IPS-NIHi7 (cell line): ENCODE measurements around the gene ADARB1.

ENCODE experiments used
- DNase-seq: peaks from one replicate; pipeline ENCODE4 v3.0.0; 2012; ENCODE audit warnings: mixed read lengths; ENCODE audit errors: extremely low spot score

Gene ADARB1

DNA sequence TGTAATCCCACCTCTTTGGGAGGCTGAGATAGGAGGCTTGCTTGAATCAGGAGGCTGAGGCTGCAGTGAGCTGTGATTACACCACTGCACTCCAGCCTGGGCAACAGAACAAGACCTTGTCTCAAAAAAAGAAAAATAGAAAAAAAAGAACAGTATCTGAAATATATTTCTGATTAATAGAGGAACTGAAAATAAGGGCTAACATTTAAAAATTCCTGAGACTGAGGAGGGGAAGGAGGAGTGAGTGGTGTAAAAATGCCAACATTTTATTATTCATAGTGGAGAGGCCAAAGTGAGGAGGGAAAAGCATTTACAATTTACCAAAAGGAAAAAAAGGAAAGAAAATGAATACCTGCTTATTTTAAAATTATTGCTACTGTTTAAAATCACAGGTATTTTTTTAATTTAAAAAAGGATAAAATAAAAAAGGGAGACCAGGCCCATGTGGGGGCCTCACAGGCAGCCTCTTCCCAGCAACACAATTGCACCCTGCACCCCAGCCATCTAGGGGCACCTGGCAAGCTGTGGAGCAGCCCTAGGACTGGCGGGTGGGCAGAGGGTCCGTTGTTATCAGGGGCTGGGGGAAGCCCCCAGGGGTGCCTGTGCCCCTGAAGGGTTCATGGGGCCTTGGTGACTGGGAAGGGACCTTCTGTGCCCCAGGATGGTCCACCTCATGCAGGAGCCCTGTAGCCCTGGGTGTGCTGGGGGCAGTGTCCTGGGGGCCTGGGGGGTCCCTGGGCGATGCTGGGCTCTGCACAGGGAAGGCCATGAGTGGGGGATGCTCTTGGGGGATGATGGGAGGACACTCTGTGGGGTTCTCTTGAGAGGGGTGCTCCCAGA lies 34.8 kb upstream of the ADARB1 start:
- DNase-seq: no peak

DNA sequence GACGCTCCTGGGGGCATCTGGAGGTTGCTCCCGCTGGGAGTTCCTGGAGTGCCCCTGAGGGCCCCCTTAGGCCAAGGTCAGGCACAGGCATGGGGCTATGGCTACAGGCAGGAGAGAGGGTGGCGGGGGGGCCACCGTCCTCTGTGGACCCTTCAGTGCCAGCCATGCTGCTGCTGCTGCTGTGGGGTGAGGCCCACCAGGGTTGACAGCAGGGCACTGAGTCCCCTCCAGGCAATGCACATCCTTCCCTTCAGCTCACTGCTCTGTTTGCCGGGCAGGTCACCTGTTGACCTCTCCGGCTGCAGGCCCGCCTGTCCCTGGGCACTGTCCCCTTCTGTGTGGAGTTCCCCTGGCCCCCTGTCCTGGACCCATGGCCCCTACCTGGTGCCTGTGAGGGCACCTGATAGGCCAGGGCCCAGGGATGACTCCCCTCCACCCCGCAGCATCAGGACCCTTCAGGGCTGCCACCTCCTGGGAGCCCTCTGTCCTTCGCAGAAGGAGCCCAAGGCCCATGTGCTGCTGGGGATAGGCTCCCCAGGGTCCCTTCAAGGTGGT lies 34.1 kb upstream of the ADARB1 start:
- DNase-seq: no peak

DNA sequence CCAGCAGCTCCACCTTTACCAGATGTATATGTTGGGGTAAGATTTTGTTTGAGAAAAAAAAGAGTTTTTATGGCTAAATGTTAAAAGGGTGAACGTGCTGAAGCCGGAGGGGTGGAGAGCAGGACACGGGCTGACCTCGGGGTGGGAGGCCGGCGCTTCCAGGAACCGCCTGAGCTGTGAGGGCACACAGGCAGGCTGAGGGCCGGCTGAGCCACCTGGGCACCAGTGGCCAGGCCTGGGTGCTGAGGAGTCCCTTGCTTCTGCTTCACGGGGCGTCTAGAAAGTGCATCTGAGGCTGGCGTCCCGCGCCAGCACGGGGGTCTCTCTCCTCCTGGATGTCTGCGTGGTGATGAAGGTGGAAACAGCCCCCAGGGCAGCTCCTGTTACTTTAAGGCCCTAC lies 33.6 kb upstream of the ADARB1 start:
- DNase-seq: no peak

DNA sequence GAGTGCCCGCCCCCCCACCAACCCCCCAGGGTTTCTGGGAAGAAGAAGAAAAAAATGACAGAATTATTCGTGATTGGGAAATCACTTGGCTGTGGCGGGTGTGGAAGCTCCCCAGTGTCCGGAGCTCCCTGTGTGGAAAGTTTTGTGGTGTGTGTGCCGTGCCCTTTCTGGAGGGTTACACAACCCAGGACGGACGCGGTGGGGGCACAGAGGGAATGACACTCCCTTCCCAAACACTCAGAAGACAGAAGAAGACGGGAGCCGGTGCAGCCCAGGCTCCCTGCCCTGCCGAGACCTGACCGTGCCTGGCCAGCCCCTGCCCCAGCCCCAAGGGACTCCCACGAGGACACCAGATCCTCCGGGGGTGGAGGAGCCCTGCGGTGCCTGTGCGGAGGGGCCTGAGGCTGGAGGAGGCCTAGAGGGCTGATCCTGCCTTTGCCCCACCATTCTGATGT lies 33.0 kb upstream of the ADARB1 start:
- DNase-seq: no peak

DNA sequence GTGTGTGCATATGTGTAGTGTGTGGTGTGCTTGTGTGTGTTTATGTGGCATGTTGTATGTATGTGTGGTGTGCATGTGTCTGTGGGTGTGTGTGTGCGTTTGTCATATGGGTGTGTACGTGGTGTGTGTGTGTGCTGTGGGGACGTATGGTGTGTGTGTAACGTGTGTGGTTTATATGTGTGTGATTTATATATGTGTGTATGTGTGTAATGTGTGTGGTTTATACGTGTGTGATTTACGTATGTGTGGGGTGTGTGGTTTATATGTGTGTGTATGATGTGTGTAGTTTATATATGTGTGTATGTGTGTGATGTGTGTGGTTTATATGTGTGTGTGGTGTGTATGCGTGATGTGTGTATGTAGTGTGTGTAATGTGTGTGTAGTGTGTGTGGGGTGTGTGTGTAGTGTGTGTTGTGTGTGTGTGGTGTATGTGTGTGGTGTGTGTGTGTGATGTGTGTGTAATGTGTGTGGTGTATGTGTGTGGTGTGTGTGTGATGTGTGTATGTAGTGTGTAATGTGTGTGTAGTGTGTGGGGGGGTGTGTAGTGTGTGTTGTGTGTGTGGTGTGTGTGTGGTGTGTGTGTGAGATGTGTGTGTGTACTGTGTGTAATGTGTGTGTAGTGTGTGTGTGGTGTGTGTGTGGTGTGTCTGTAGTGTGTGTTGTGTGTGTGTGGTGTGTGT lies 32.3 kb upstream of the ADARB1 start:
- DNase-seq: no peak

DNA sequence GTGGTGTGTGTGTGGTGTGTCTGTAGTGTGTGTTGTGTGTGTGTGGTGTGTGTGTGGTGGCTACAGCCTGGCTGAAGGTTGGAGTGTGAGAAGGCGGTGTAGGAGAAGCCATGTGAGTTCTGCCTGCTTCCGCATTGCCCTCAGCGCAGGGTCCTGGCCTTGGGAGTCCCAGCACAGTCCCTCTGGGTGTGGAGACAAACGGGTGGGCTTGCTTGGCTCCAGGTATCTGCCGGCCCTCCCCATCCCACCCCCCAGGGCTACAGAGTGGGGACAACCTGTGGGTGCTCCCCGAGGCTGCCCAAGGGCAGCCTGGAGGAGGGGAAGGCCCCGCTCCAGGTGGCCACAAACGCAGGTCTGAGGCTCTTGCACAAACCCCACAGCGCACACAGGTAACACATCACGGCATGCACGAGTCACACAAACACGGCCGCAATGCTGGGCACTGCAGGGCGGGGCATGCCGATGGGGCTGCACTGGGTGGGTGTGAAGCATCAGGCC lies 31.7 kb upstream of the ADARB1 start:
- DNase-seq: no peak

DNA sequence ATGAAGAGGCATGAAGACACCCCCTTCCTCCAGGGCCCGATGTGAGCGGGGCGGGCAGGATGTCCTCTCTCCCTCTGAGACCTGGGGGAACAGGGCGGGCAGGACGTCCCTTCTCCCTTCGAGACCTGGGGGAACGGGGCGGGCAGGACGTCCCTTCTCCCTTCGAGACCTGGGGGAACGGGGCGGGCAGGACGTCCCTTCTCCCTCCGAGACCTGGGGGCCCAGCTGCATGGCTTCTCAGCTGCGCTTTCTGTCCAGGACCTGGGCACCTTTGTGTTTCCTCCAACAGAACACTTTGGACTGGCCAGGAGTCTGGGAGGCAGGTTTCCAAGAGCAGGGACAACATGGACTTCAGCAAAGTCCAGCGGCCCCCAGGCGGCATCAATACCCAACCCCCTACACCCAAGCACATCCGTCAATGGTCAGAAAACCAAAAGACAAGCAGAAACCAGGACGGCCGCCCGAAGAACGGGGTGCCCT lies 30.8 kb upstream of the ADARB1 start:
- no peak for DNase-seq

DNA sequence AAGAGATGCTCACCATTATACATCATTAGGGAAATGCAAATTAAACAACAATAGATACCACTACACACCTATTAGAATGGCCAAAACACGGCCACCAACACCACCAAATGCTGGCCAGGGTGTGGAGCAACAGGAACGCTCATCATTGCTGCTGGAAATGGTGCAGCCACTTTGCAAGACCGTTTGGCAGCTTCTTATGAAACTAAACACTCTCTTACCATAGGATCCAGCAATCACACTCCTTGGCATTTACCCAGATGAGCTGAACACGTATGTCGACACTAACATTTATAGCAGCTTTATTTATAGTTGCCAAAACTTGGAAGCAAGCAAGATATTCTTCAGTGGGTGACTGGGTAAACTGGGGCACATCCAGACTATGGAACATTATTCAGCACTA lies 28.9 kb upstream of the ADARB1 start:
- no peak for DNase-seq

DNA sequence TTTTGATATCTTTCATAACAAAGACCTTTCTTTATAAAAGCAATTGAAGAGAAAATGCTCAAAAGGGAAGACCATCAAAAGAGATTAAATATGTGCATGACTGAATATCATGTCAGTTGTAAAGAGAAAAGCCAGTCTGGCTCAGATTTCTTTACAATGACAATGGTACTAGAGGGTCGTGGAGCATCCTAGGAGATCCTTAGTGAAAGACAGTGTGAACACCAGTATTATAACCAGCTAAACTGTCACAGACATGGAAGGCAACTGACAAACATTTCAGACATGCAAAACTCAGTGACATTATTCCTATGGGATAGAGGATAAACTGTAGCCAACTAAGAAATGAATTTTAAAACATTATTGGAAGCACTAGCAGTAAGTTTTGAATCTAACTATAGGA lies 27.1 kb upstream of the ADARB1 start:
- no peak for DNase-seq

DNA sequence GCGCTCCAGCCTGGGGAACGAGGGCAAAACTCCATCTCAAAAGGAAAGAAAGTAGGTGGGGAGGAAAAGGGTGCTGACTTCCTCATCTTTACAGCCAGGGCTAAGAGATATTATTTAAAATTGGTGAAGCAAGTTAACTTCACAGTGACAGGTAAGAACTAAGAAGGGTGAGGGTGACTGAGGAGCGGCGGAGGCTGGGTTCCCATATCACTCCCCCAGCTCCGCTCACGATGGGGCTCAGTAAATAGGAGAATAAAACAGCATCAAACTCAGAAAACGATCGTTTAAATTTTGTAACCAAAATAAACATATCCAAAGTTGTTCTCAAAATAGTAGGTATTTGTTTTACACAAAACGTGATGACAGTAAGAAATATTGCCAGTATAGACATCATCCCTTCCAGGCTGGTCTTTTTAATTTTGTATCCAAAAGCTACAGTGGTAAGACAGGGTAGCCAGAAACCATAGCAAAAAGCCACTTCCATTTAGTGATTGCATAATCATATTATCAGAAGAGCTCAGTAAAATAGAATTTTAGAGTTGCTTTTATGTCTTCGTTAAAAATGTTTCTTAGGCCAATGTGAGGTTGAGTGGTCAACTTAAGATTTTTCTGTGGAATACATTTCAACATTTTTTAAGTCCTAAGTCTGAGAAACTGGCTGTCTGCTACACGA lies 26.2 kb upstream of the ADARB1 start:
- DNase-seq: no peak

DNA sequence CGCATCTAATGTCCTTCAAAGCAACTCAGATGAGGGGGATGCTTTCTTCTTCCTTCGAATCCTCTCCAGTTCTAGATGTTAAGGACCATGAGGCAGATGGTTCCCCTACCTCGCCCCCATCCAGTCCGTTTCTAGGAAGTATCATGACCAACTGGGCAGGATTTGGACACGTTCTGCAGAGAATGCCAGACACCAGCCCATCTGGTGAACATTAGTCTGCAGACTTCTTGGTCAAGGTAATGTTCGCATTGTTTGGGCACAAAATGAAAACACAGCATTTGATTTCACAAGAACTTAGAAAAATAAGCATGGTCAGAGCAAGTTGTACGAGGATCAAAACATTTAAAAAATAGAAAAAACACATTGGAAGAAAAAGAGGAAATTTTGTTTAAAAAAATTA lies 25.4 kb upstream of the ADARB1 start:
- DNase-seq: no peak

DNA sequence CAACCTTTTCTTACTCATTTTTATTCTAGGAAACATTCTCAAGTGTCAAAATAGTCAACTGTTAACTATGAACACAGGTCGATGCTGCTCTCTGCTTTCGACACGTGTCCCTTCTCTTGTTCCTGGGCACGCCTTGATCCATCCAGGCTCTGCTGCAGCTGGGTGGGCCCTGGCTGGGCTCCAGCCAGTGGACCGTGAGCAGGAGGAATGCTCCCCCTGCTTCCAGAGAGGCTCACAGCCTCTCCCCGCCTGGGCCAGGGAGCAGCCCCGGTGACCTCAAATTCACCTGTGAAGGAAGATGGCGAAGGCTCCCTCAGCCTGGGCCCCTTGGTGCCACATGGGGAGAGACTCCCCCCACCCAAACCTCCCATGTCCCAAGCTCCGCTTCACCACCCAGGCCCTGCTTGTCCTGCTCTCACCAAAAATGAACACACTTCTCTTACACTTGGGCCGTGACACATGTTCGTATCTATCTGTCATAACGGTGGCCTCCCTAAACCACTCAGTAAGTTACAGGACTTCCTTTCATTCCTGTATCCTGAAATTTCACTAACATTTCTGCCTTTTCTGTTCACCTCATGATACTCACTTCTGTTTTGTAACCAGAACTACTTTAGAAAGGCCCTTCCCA lies 24.6 kb upstream of the ADARB1 start:
- DNase-seq: no peak

DNA sequence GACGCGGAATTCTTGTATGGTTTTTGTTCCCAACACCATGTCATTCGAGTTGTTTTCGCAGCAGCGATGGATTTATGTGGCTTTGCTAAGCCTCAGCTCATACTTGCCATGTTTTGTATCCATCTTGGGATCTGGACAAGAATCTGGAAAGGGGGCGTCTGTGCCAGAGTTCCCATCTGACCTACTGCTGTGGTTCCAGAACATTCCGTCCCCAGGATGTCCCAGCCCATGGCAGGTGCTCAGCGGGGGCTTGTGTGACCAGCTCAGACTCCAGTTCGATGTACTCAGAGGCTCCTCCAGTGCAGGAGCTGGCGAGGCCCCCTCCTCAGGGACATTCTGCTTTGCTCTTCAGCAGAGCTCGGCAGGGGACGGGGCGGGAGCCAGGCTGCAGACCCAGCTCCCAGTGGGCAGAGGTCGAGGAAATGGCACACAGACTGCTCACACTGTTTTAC lies 24.0 kb upstream of the ADARB1 start:
- DNase-seq: no peak

DNA sequence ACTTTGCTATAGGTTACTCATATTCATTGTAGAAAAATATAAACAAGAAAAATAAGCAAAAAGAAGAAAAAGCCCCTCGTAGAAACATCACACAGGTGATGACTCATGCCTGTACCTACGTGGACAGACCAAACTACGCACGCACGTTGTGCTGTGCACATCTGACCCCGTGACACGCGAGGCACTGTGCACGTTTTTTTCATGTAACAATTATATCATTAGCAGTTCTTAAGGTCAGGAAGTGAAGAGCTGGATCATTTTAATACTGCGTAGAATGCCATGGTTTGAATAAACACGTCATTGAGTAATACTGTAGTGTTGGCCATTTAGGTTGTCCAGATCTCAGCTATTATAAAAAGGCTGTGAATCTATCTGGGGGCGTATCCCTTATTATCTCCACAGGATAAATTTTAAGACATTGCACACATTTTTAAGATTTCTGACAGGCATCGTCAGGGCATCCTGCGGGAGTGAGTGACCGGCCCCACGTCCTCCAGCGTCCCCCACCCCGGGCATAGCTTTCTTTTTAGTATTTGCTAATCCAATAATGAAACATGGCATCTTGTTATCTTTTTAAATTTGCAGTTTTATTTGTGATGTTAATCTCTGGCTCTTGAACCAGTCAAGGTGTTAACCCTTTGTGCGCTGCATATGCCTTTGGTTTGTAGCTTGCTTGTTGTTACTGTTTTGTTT lies 23.4 kb upstream of the ADARB1 start:
- no peak for DNase-seq

DNA sequence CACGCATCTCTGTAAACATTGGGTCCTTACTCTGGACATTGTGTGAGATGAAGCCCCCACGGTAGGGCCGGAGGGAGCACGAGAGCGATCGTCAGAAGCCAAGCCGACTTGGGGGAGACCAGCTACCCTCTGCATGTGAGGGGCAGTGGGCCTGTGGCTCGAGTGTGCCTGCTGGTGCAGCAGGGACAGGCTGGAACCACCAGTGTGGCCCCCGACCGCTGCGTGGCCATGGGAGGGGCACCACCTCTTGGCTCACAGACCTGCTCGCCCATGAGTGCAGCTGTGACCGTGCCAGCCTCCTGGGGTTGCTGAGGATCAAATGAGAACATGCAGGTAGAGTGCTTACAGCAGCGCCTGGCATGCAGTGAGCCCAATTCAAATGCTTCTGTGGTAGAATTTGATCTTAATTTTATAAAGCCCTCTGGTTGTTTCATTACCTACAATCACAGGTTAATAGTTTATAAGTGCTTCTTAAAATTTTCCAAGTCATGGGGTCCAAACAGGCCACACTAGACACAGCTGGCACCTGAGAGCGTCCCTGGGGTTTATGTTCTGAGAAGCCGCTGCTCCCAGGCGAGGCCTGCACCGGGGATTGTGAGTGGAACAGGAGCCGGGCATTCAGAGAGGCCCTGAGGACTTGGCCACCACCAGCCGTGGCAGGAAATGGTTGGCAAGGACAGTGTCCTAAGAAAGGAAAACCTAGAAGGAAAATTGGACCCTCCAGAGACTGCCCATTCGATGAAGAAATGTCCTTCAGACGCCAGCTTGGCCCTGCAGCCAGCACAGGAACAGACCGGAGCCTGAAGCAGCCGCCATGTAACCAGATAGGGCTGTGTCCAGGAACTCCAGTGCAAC lies 22.6 kb upstream of the ADARB1 start:
- DNase-seq: no peak

DNA sequence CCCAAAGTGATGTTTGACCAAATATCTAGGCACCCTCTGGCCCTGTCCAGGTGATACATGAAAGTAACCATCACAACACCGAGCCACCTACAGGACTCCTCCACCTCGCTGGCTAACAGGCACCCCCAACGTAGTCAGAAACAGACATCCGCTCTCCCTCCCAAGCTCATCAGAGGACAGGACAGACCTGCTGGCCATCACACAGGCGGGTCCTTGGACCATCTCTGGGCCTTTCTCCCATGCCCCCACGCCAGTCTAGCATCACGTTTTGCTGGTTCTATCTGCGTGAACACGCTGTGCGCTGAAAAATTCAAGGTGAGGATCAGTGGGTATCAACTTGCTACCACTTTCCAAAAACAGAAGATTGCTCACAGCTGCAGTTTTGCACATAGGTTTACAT lies 21.4 kb upstream of the ADARB1 start:
- no peak for DNase-seq

DNA sequence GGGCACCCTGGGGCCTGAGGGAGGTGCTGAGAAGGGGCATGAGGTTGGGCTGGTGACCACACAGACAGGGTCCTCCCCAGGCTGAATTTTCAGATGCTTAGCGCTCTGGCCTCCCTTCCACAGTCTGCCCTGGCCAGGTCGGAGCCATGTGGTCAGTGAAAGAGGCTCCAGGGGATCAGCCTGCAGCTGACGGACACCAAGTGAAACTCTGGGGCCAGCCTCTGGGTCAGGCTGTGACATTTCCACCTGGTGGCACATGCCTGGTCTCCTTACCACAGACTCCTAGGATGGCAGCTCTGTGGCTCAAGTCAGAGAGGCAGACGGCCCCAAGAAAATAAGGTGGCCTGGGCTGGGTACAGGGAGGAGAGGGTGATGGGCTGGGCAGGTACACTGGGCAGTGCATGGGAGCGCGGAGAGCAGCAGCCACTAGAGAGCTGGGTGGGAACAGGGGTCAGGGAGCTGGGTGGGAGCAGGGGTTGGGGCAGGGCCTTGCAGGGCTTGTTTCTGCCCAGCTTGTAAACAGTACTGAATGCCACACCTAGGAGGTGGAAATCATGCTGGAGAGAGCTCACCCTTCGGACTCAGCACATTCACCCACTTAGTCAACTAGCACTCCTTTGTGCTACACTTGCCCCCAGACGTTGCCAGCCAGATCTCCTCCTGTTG lies 20.7 kb upstream of the ADARB1 start:
- no peak for DNase-seq

DNA sequence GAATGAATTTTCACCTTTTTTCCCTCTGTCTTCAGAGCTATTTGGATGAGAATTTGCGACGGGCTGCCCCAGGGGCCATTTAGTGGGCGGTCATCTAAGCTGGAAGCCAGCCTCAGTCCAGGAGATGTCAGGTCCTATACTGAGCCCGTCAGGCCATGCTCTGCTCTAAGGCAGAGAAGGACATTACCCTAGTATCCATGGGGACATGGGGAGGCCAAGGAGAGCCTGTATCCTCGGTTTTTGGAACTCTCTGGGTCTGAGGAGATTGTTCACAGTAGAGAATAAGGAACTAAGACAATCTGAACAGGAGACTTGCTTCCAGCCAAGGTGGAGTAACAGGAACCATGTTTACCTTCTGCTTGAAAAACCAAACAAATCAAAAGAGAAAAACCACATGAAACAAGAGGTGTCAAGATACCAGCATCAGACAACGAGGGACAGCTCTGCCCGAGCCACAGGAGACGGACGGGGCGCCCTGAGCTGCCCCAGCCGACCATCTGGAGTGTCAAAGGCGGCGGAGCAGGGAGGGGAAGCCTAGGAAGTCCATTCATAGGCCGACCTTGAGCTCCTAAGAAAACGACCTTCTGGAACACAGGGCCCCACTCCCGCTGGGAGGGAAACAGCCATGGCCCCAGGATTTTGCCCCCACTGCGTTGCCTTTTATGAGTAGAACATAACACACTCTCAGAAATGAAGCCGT lies 20.0 kb upstream of the ADARB1 start:
- no peak for DNase-seq
